Measurements from ENCODE around the gene SMARCA5. TPM values are rescaled to one million over a fixed set of nuclear protein-coding genes. Genes with fewer than 3 reads are reported as not detected.

The SMARCA5 gene
- total and polyA plus RNA-seq, 9 of the 15 experiments (the other 6 are each of a cell fraction or from before 2014, with no cell fraction given): 21.6 to 57.8 (median 34.6) TPM

DNA sequence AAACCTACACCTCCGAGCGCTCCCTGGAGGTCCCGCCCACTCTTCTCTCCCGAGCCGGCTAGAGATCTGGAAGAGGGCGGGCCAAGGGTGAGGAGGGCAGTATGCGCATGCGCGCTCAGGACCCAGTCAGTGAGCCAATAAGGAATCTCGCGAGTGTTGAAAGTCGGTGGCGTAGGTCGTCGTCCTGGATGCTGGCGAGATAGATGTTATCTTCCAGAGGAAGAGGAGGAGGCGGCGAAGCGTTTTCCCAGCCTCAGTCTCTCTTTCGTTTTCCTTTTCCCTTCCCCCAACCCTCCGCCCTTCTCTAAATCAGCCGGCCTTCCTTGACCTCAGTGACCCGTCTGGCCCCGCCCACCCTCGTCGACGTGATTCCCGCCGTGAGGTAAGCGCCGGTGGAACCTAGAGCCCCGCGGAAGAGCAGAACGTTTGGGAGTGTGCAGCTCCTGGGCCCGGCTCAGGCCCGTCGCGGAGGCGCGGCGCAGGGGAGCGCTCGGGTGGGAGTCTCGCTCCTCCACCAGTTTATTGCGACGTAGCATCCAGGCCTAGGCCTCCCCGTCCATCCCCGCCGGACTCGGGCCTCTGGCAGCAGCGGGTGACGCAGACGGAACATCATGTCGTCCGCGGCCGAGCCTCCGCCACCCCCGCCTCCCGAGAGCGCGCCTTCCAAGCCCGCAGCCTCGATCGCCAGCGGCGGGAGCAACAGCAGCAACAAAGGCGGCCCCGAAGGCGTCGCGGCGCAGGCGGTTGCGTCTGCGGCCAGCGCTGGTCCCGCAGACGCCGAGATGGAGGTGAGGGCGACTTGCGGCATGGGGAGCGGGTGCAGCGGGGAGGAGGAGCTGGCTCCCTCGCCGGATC is at the start of gene SMARCA5 (continued):
- TF ChIP-seq, protein P1, sequence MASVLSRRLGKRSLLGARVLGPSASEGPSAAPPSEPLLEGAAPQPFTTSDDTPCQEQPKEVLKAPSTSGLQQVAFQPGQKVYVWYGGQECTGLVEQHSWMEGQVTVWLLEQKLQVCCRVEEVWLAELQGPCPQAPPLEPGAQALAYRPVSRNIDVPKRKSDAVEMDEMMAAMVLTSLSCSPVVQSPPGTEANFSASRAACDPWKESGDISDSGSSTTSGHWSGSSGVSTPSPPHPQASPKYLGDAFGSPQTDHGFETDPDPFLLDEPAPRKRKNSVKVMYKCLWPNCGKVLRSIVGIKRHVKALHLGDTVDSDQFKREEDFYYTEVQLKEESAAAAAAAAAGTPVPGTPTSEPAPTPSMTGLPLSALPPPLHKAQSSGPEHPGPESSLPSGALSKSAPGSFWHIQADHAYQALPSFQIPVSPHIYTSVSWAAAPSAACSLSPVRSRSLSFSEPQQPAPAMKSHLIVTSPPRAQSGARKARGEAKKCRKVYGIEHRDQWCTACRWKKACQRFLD (CRISPR knock-in tag; IDR thresholded peaks at IDR 0.05): no peak
- TF ChIP-seq, protein P2, sequence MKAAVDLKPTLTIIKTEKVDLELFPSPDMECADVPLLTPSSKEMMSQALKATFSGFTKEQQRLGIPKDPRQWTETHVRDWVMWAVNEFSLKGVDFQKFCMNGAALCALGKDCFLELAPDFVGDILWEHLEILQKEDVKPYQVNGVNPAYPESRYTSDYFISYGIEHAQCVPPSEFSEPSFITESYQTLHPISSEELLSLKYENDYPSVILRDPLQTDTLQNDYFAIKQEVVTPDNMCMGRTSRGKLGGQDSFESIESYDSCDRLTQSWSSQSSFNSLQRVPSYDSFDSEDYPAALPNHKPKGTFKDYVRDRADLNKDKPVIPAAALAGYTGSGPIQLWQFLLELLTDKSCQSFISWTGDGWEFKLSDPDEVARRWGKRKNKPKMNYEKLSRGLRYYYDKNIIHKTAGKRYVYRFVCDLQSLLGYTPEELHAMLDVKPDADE (conservative IDR thresholded peaks at IDR 0.05; ENCODE audit: control insufficient read depth, low read depth, low read length): 0 out of 2 replicates have a peak, but pooled peaks have one; percentile 32
- no peak for TF ChIP-seq ZNF133 (CRISPR knock-in tag; IDR thresholded peaks at IDR 0.05)
- TF ChIP-seq ZNF699 (CRISPR knock-in tag; IDR thresholded peaks at IDR 0.05; ENCODE audit: insufficient replicate concordance): no peak
- TF ChIP-seq ATF1 (CRISPR knock-in tag; IDR thresholded peaks at IDR 0.05): 0 out of 2 replicates have a peak, but pooled peaks have one; percentile 4
- TF ChIP-seq ATF1 (tag; IDR thresholded peaks at IDR 0.05): peak; percentile 93
- no peak for TF ChIP-seq BMI1 (IDR thresholded peaks at IDR 0.05; ENCODE audit: low read length)
- peak; percentile 89 for TF ChIP-seq ARHGAP35 (IDR thresholded peaks at IDR 0.05; ENCODE audit: partially characterized antibody)
- TF ChIP-seq RUNX1 (IDR thresholded peaks at IDR 0.05; ENCODE audit: low read depth): 0 out of 2 replicates have a peak, but pooled peaks have one; percentile 56
- TF ChIP-seq PRPF4 (IDR thresholded peaks at IDR 0.05; ENCODE audit: insufficient read depth, low read depth, low read length, poor library complexity, severe bottlenecking): no peak
- TF ChIP-seq ZNF444 (CRISPR knock-in tag; IDR thresholded peaks at IDR 0.05): no peak
- no peak for TF ChIP-seq PYGO2 (tag; IDR thresholded peaks at IDR 0.05)
- TF ChIP-seq DNMT1 (IDR thresholded peaks at IDR 0.05): no peak
- TF ChIP-seq HMG20B (CRISPR knock-in tag; IDR thresholded peaks at IDR 0.05): no peak
- no peak for TF ChIP-seq ZNF324 (CRISPR knock-in tag; IDR thresholded peaks at IDR 0.05)
- TF ChIP-seq, protein P3, sequence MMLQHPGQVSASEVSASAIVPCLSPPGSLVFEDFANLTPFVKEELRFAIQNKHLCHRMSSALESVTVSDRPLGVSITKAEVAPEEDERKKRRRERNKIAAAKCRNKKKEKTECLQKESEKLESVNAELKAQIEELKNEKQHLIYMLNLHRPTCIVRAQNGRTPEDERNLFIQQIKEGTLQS (IDR thresholded peaks at IDR 0.05): peak; percentile 53
- TF ChIP-seq, protein P3 (CRISPR knock-in tag; conservative IDR thresholded peaks at IDR 0.05): 0 out of 2 replicates have a peak, but pooled peaks have one; percentile 33
- TF ChIP-seq ARNT (IDR thresholded peaks at IDR 0.05): no peak
- no peak for TF ChIP-seq MAFK (IDR thresholded peaks at IDR 0.05; ENCODE audit: low read length)
- TF ChIP-seq, protein P4, sequence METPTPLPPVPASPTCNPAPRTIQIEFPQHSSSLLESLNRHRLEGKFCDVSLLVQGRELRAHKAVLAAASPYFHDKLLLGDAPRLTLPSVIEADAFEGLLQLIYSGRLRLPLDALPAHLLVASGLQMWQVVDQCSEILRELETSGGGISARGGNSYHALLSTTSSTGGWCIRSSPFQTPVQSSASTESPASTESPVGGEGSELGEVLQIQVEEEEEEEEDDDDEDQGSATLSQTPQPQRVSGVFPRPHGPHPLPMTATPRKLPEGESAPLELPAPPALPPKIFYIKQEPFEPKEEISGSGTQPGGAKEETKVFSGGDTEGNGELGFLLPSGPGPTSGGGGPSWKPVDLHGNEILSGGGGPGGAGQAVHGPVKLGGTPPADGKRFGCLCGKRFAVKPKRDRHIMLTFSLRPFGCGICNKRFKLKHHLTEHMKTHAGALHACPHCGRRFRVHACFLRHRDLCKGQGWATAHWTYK (CRISPR knock-in tag; IDR thresholded peaks at IDR 0.05): no peak
- TF ChIP-seq NFE2 (IDR thresholded peaks at IDR 0.05; ENCODE audit: low read depth): peak; percentile 6; the same call in 1 of the 2 replicates
- TF ChIP-seq SMARCC2 (IDR thresholded peaks at IDR 0.05; ENCODE audit: low read depth): no peak
- no peak for TF ChIP-seq TSC22D4 (tag; IDR thresholded peaks at IDR 0.05)

Measured in K562 (cell line).